ENCODE results near the gene NABP2. TPM values are rescaled to one million over a fixed set of nuclear protein-coding genes. Genes with fewer than 3 reads are reported as not detected.
"Not testable (repeated sequence)": the region's sequence is repeated elsewhere in the genome, so short reads cannot be mapped to it uniquely, and the experiment has no call there.

The NABP2 gene
- polyA plus RNA-seq, 12 donors = 14.7 to 36.7 (median 17.3) TPM; not detected in 1

GRCh38 chr12:56241424-56242303 is 17.5 kb downstream of the NABP2 start:
- DNase-seq = no peak

- DNase-seq = no peak
Measured at GRCh38 chr12:56242986-56243385, 18.8 kb downstream of the NABP2 start.

- DNase-seq = no peak
Measured at GRCh38 chr12:56243731-56244181, 19.6 kb downstream of the NABP2 start.

GRCh38 chr12:56244494-56244893 is 20.4 kb downstream of the NABP2 start:
- no peak for DNase-seq

- DNase-seq = no peak
Measured at GRCh38 chr12:56247923-56248322, 23.8 kb downstream of the NABP2 start.

GRCh38 chr12:56248711-56249110 is 24.6 kb downstream of the NABP2 start:
- no peak for DNase-seq

- no peak for DNase-seq
Measured at GRCh38 chr12:56252649-56253048, 28.5 kb downstream of the NABP2 start.

GRCh38 chr12:56253091-56253490 is 28.9 kb downstream of the NABP2 start:
- DNase-seq = no peak

- no peak for DNase-seq
Measured at GRCh38 chr12:56255671-56256070, 31.5 kb downstream of the NABP2 start.

GRCh38 chr12:56256326-56256960 is 32.3 kb downstream of the NABP2 start:
- DNase-seq = no peak

- DNase-seq = no peak
Measured at GRCh38 chr12:56257071-56257470, 32.9 kb downstream of the NABP2 start.

- DNase-seq = peak; percentile 23
Measured at GRCh38 chr12:56257491-56258067, 33.4 kb downstream of the NABP2 start.

- DNase-seq = peak; percentile 85
Measured at GRCh38 chr12:56258068-56258819, 34.1 kb downstream of the NABP2 start, which contains the start of gene ANKRD52. ANKRD52 (minus strand) TSS chr12:56258384; CDS start chr12:56258269, 115 bp downstream.

GRCh38 chr12:56258820-56259183 is 34.7 kb downstream of the NABP2 start:
- no peak for DNase-seq

- no peak for DNase-seq
Measured at GRCh38 chr12:56260380-56260779, 36.2 kb downstream of the NABP2 start.

GRCh38 chr12:56260921-56261320 is 36.8 kb downstream of the NABP2 start:
- DNase-seq = no peak

GRCh38 chr12:56261503-56262232 is 37.5 kb downstream of the NABP2 start:
- no peak for DNase-seq

- not testable (repeated sequence) for DNase-seq
Measured at GRCh38 chr12:56262955-56263354, 38.8 kb downstream of the NABP2 start.

- not testable (repeated sequence) for DNase-seq
Measured at GRCh38 chr12:56266068-56266692, 42.0 kb downstream of the NABP2 start.

GRCh38 chr12:56266693-56267442 is 42.7 kb downstream of the NABP2 start, which contains the start of gene COQ10A:
COQ10A (plus strand) TSS chr12:56266942; CDS start chr12:56267119, 177 bp downstream.
- DNase-seq = peak; percentile 91
